GM12892 (cell line): ENCODE data around the gene MTUS2.

ENCODE experiments used
- DNase-seq: peaks from one replicate; pipeline ENCODE4 v3.0.0; 2011; ENCODE audit not compliant: insufficient read length
- FAIRE-seq: peaks from 2 replicates; lab custom pipeline; 2011; peaks lifted over from hg19 to GRCh38; lab: Jason Lieb, UNC
- POLR2A ChIP-seq: IDR thresholded peaks from 2 replicates; pipeline ENCODE4 v1.6.1; 2011; ENCODE audit warnings: low read depth, low read length, control low read depth
- POLR2AphosphoS5 ChIP-seq: IDR thresholded peaks from 2 replicates; pipeline ENCODE4 v1.6.1; 2011; ENCODE audit warnings: low read depth, low read length, control low read depth
- TAF1 ChIP-seq: IDR thresholded peaks from 2 replicates; pipeline ENCODE4 v1.6.1; 2011; ENCODE audit warnings: low read depth, mild to moderate bottlenecking, control low read depth, low read length, borderline replicate concordance

MTUS2 gene

GRCh38 chr13:29513981-29514719, 694.0 kb downstream of the MTUS2 start:
- FAIRE-seq (no peak), DNase-seq (no peak)
- TF ChIP-seq POLR2AphosphoS5 (no peak), TAF1 (no peak), POLR2A (no peak)

- DNase-seq (no peak), FAIRE-seq (no peak)
- TF ChIP-seq TAF1 (no peak), POLR2AphosphoS5 (no peak), POLR2A (no peak)
Measured at GRCh38 chr13:29514720-29515310, 694.7 kb downstream of the MTUS2 start.

- FAIRE-seq, result no peak
Measured at GRCh38 chr13:29515372-29515771, 695.2 kb downstream of the MTUS2 start.

GRCh38 chr13:29516012-29516411, 695.9 kb downstream of the MTUS2 start:
- DNase-seq (no peak), FAIRE-seq (no peak)
- no peak for TF ChIP-seq POLR2A
- no peak for TF ChIP-seq POLR2AphosphoS5
- no peak for TF ChIP-seq TAF1

More at GRCh38 chr13:29515372-29515771, 695.2 kb downstream of the MTUS2 start:
- no peak for DNase-seq
- TF ChIP-seq POLR2AphosphoS5, result no peak
- TF ChIP-seq POLR2A, result no peak
- TF ChIP-seq TAF1, result no peak

GRCh38 chr13:29516880-29517279, 696.7 kb downstream of the MTUS2 start:
- TF ChIP-seq POLR2A (no peak), POLR2AphosphoS5 (no peak), TAF1 (no peak)
- DNase-seq, result no peak
- no peak for FAIRE-seq

GRCh38 chr13:29519921-29520320, 699.8 kb downstream of the MTUS2 start:
- TF ChIP-seq POLR2AphosphoS5 (no peak), TAF1 (no peak), POLR2A (no peak)
- FAIRE-seq, result no peak

GRCh38 chr13:29520671-29521070, 700.5 kb downstream of the MTUS2 start:
- DNase-seq (no peak), FAIRE-seq (no peak)
- TF ChIP-seq POLR2AphosphoS5 (no peak), POLR2A (no peak), TAF1 (no peak)

More at GRCh38 chr13:29519921-29520320, 699.8 kb downstream of the MTUS2 start:
- no peak for DNase-seq

- FAIRE-seq (no peak), DNase-seq (no peak)
- TF ChIP-seq POLR2AphosphoS5, result no peak
- no peak for TF ChIP-seq POLR2A
- no peak for TF ChIP-seq TAF1
Measured at GRCh38 chr13:29521336-29521735, 701.2 kb downstream of the MTUS2 start.

- TF ChIP-seq TAF1, result no peak
- no peak for TF ChIP-seq POLR2A
- TF ChIP-seq POLR2AphosphoS5, result no peak
- DNase-seq (no peak), FAIRE-seq (no peak)
Measured at GRCh38 chr13:29522044-29522685, 702.0 kb downstream of the MTUS2 start.

GRCh38 chr13:29523199-29523961, 703.2 kb downstream of the MTUS2 start:
- DNase-seq, result no peak
- no peak for TF ChIP-seq POLR2AphosphoS5
- TF ChIP-seq TAF1, result no peak
- TF ChIP-seq POLR2A, result no peak
- FAIRE-seq, result no peak

GRCh38 chr13:29524176-29524575, 704.0 kb downstream of the MTUS2 start:
- no peak for TF ChIP-seq POLR2AphosphoS5
- no peak for TF ChIP-seq TAF1
- no peak for TF ChIP-seq POLR2A
- DNase-seq, result no peak

More at GRCh38 chr13:29524176-29524575, 704.0 kb downstream of the MTUS2 start:
- FAIRE-seq, result no peak
